ENCODE measurements around the gene PAEP.
"Not testable (repeated sequence)": the region's sequence is repeated elsewhere in the genome, so short reads cannot be mapped to it uniquely, and the experiment has no call there.

The PAEP gene

GRCh38 chr9:135536216-135536615 lies 25.3 kb upstream of the PAEP start:
- H3K27me3 ChIP-seq (replicated peaks; ENCODE audit: control insufficient read depth, insufficient read depth, low read length, poor library complexity, severe bottlenecking), result no peaks in the 10 kb centered on the region
- no peak for DNase-seq
- H3K4me3 ChIP-seq (ENCODE audit: insufficient read depth, low read depth, low read length, poor library complexity, severe bottlenecking), result no peak overlapping the region
- no peaks in the 10 kb centered on the region for H3K9me3 ChIP-seq (ENCODE audit: control insufficient read depth, low read length)
- H3K36me3 ChIP-seq (ENCODE audit: control insufficient read depth, insufficient read depth, low read length), result no peaks in the 10 kb centered on the region
- no peaks in the 10 kb centered on the region for H3K4me1 ChIP-seq (ENCODE audit: control insufficient read depth, insufficient read depth, low read length, poor library complexity, severe bottlenecking)
- no peak overlapping the region for H3K27ac ChIP-seq (ENCODE audit: insufficient read depth, low read length, poor library complexity, severe bottlenecking)

DNA sequence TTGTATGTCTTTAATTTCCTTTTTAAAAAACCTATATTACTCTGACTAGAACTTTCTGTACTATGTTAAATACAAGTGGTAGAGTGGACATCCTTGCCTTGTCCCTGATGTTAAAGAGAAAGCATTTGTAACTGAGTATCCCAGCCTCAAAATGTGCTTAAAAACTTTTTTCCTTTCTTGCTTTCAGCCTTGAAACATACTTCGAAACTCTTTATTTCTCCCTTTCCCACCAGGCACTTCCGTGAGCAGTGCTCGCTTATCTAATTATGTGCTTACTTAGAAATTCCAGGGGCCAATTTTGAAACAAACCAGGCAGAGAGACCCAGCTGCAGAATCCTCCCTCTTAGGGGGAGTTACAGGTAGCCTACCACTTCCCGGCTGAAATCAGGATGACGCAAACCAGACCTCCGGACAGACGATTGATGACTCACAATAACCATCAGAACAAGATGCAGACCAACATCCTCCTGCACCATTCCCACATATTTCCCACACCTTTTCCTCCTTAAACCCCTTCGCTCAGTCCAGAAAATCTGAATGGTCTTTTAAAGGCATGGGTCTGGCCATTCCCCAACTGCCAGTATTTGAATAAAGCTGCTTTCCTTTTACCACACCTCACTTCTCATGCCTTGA lies 18.2 kb upstream of the PAEP start:
- not testable (repeated sequence) for H3K4me1 ChIP-seq (ENCODE audit: control insufficient read depth, insufficient read depth, low read length, poor library complexity, severe bottlenecking); H3K4me3 ChIP-seq (ENCODE audit: insufficient read depth, low read depth, low read length, poor library complexity, severe bottlenecking); H3K27ac ChIP-seq (ENCODE audit: insufficient read depth, low read length, poor library complexity, severe bottlenecking); DNase-seq; H3K36me3 ChIP-seq (ENCODE audit: control insufficient read depth, insufficient read depth, low read length); H3K27me3 ChIP-seq (replicated peaks; ENCODE audit: control insufficient read depth, insufficient read depth, low read length, poor library complexity, severe bottlenecking); H3K9me3 ChIP-seq (ENCODE audit: control insufficient read depth, low read length)

DNA sequence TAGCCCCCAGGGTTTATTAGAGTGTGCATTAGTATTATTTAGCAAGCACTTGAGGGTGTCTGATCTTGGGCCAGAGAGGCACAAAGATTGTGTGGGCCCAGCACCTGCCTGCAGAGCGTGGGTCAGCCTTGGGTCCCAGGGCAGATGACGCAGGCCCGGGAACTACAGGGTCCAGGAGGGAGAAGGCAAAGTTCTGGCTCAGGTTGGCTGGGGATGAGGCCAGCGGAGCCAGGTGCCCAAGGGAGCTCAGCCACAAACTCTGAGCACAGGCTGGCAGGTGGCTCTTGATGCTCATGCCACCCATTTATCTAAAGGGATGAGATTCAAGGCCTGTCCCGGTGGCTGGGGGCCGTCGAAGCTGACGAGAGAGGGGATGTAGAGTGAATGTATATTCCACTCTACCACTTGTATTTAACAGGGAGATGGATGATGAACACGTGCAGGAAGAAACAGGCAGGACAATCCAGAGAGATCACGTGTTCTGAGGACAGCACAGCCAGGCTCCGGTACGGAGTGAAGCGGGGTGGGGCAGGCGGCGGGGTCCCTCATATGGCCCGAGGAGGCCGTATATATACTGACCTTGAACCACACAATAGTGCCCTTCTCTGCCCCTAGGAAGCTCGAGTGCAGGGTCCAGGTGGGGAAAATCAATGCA lies 16.4 kb upstream of the PAEP start:
- H3K27me3 ChIP-seq (replicated peaks; ENCODE audit: control insufficient read depth, insufficient read depth, low read length, poor library complexity, severe bottlenecking), result no peaks in the 10 kb centered on the region
- H3K4me3 ChIP-seq (ENCODE audit: insufficient read depth, low read depth, low read length, poor library complexity, severe bottlenecking), result no peak overlapping the region
- no peak for DNase-seq
- H3K27ac ChIP-seq (ENCODE audit: insufficient read depth, low read length, poor library complexity, severe bottlenecking), result no peak overlapping the region
- no peaks in the 10 kb centered on the region for H3K9me3 ChIP-seq (ENCODE audit: control insufficient read depth, low read length)
- no peaks in the 10 kb centered on the region for H3K36me3 ChIP-seq (ENCODE audit: control insufficient read depth, insufficient read depth, low read length)
- no peaks in the 10 kb centered on the region for H3K4me1 ChIP-seq (ENCODE audit: control insufficient read depth, insufficient read depth, low read length, poor library complexity, severe bottlenecking)

GRCh38 chr9:135545646-135546176 lies 15.8 kb upstream of the PAEP start, which contains the start of gene OBP2A:
TSS of gene OBP2A (plus strand) at chr9:135546126. CDS start at chr9:135546181, 55 bp downstream.
- not testable (repeated sequence) for H3K27ac ChIP-seq (ENCODE audit: insufficient read depth, low read length, poor library complexity, severe bottlenecking); H3K9me3 ChIP-seq (ENCODE audit: control insufficient read depth, low read length); H3K27me3 ChIP-seq (replicated peaks; ENCODE audit: control insufficient read depth, insufficient read depth, low read length, poor library complexity, severe bottlenecking); H3K4me3 ChIP-seq (ENCODE audit: insufficient read depth, low read depth, low read length, poor library complexity, severe bottlenecking); H3K36me3 ChIP-seq (ENCODE audit: control insufficient read depth, insufficient read depth, low read length); DNase-seq; H3K4me1 ChIP-seq (ENCODE audit: control insufficient read depth, insufficient read depth, low read length, poor library complexity, severe bottlenecking)

DNA sequence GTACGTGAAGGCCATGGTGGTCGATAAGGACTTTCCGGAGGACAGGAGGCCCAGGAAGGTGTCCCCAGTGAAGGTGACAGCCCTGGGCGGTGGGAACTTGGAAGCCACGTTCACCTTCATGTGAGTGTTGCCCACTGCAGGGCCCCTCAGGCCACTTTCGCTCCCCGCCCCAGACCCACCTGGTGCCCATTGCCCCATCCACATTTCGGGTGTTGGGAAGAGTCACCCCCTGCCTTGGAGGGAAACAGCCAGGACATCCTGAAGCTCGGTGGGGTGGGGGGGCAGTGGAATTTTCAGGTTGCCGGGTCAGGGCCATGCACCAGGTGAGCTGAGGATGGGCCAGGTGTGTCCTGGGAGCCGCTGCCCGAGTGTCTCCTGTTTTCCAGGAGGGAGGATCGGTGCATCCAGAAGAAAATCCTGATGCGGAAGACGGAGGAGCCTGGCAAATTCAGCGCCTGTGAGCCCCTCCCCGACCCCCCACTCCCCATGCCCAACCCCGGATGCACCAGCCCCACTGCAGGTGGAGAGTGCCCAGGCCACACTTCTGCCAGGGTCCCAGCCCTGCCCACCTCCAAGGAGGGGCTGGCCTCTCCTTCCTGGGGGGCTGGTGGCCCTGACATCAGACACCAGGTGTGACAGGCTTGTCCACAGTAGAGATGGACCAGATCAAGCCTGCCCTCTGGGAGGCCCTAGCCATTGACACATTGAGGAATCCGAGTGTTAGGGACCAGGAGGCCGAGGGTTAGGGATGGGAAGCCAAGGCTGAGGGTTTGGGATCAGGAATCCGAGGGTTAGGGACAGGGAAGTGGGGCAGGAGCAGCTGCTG lies 14.6 kb upstream of the PAEP start:
- not testable (repeated sequence) for H3K4me3 ChIP-seq (ENCODE audit: insufficient read depth, low read depth, low read length, poor library complexity, severe bottlenecking); H3K4me1 ChIP-seq (ENCODE audit: control insufficient read depth, insufficient read depth, low read length, poor library complexity, severe bottlenecking); DNase-seq; H3K36me3 ChIP-seq (ENCODE audit: control insufficient read depth, insufficient read depth, low read length); H3K27me3 ChIP-seq (replicated peaks; ENCODE audit: control insufficient read depth, insufficient read depth, low read length, poor library complexity, severe bottlenecking); H3K27ac ChIP-seq (ENCODE audit: insufficient read depth, low read length, poor library complexity, severe bottlenecking); H3K9me3 ChIP-seq (ENCODE audit: control insufficient read depth, low read length)

GRCh38 chr9:135547756-135548736 lies 13.5 kb upstream of the PAEP start:
- no peak for DNase-seq
- Histone ChIP-seq H3K36me3 (ENCODE audit: control insufficient read depth, insufficient read depth, low read length) (no peaks in the 10 kb centered on the region), H3K9me3 (ENCODE audit: control insufficient read depth, low read length) (no peaks in the 10 kb centered on the region), H3K27me3 (replicated peaks; ENCODE audit: control insufficient read depth, insufficient read depth, low read length, poor library complexity, severe bottlenecking) (no peaks in the 10 kb centered on the region), H3K4me1 (ENCODE audit: control insufficient read depth, insufficient read depth, low read length, poor library complexity, severe bottlenecking) (no peaks in the 10 kb centered on the region), H3K27ac (ENCODE audit: insufficient read depth, low read length, poor library complexity, severe bottlenecking) (no peak overlapping the region), H3K4me3 (ENCODE audit: insufficient read depth, low read depth, low read length, poor library complexity, severe bottlenecking) (no peak overlapping the region)

DNA sequence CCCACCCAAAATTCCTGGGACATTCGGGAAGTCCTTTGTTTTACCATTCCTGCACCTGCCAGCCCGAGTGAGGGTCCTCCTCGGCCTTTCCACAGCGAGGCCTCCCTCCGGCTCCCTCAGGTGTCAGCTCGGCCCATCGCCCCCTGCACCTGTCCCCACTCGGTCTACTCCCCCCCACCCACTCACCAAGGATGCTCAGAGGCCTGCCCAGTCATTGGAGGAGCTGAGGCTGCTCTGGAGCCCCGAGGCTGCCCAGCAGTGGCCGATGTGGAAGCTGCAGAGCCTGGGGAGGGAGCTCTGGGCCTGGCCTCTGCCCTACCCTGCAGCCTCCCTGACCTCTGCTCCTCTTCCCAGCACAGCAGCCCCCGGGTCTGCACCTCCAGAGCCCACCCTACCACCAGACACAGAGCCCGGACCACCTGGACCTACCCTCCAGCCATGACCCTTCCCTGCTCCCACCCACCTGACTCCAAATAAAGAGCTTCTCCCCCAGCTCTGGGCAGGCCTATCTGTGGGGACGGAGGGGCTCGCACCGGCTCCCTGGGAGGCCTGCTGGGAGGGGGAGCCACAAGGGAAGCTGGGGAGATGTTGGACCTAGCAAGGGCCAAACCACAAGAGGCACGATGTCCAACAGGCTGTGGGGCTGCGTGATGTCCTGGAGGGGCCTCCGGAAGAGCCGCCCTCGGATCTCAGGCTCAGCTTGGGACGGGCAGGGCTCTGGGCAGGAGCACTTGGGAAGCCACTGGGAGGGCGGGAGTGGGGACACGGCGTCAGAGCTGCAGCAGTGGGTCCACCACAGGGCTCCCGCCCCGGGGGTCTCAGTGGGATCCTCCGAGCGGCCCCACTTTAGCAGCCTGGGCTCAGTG lies 11.8 kb upstream of the PAEP start:
- H3K4me1 ChIP-seq (ENCODE audit: control insufficient read depth, insufficient read depth, low read length, poor library complexity, severe bottlenecking); H3K9me3 ChIP-seq (ENCODE audit: control insufficient read depth, low read length); H3K36me3 ChIP-seq (ENCODE audit: control insufficient read depth, insufficient read depth, low read length); H3K27me3 ChIP-seq (replicated peaks; ENCODE audit: control insufficient read depth, insufficient read depth, low read length, poor library complexity, severe bottlenecking); H3K27ac ChIP-seq (ENCODE audit: insufficient read depth, low read length, poor library complexity, severe bottlenecking); H3K4me3 ChIP-seq (ENCODE audit: insufficient read depth, low read depth, low read length, poor library complexity, severe bottlenecking); DNase-seq: not testable (repeated sequence)

DNA sequence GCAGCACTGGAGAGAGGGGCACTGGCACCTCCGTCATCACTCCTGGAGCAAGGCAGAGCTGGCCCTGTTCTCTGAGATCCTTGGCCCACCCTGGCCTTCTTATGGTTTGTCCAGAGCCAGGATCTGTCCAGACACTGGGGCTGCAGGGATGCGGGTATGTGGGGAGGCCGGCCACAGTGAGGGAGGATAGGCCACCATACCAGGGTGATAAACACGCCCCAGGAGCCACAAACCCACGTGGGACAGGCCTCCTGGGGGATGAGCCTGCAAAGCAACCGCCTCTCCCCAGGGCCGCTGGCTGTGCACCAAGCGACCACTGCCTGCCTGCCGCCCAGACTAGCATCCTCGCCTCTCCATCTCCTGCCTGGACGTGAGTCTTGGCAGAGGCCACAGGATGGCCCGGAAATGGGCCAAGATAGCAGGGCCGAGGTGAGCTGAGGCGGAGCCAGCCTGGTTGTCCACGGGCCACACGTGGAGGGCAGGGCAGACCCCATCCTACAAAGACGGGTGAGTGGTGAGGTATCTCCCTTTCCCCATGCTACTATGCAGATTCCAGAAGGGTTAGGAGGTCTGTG lies 11.1 kb upstream of the PAEP start:
- no peak for DNase-seq
- Histone ChIP-seq H3K36me3 (ENCODE audit: control insufficient read depth, insufficient read depth, low read length) (no peaks in the 10 kb centered on the region), H3K4me3 (ENCODE audit: insufficient read depth, low read depth, low read length, poor library complexity, severe bottlenecking) (no peak overlapping the region), H3K27me3 (replicated peaks; ENCODE audit: control insufficient read depth, insufficient read depth, low read length, poor library complexity, severe bottlenecking) (no peaks in the 10 kb centered on the region), H3K9me3 (ENCODE audit: control insufficient read depth, low read length) (no peaks in the 10 kb centered on the region), H3K4me1 (ENCODE audit: control insufficient read depth, insufficient read depth, low read length, poor library complexity, severe bottlenecking) (no peaks in the 10 kb centered on the region), H3K27ac (ENCODE audit: insufficient read depth, low read length, poor library complexity, severe bottlenecking) (no peak overlapping the region)

Data from effector memory CD4-positive, alpha-beta T cell (primary cell).